GM12878 (cell line): ENCODE data around the gene NSMCE4A. TPM values are rescaled to one million over a fixed set of nuclear protein-coding genes. Genes with fewer than 3 reads are reported as not detected.

Source experiments
- ATAC-seq: fragments of 200-7000 bp; cut with Tn5 transposase; 3 replicates; pipeline ENCODE4 v1.9.1; 2020; ENCODE audit warnings: mild to moderate bottlenecking, moderate library complexity
- BruUV-seq: library from RNA; stranded (reverse); fragments of 400-500 nt; replicated peaks from 2 replicates; lab custom pipeline; 2021; lab: Mats Ljungman, UMichigan
- CTCF ChIA-PET: fragments of 300-600 bp; sonication (Branson Sonifier 250); formaldehyde crosslinking; extraction: SDS; loops from one replicate; lab custom pipeline; 2021; ENCODE audit warnings: inconsistent platforms; lab: Yijun Ruan, JAX
- POLR2A ChIA-PET: fragments of 350-600 bp; formaldehyde crosslinking; extraction: SDS; loops from one replicate; lab custom pipeline; 2021; ENCODE audit warnings: inconsistent platforms; lab: Charles Lee
- RAD21 ChIA-PET: fragments of 300-600 bp; sonication (Branson Sonifier 250); formaldehyde crosslinking; loops from one replicate; lab custom pipeline; 2023; ENCODE audit warnings: antibody characterized with exemption; ENCODE audit not compliant: unreplicated experiment; lab: Charles Lee
- SMC1A ChIA-PET: fragments of 300-600 bp; sonication (Branson Sonifier 250); formaldehyde crosslinking; loops from one replicate; lab custom pipeline; 2023; ENCODE audit not compliant: unreplicated experiment, uncharacterized antibody; lab: Charles Lee
- DNase-seq: peaks from one replicate; pipeline ENCODE4 v3.0.0-alpha.2; 2011; ENCODE audit warnings: low read depth, low spot score
- FAIRE-seq: peaks from 3 replicates; lab custom pipeline; 2011; peaks lifted over from hg19 to GRCh38; lab: Jason Lieb, UNC
- H2AFZ ChIP-seq: 2 replicates; pipeline ENCODE4 v1.6.0; 2011; ENCODE audit warnings: low read depth, low read length, control low read depth; ENCODE audit not compliant: control insufficient read depth
- H3K27ac ChIP-seq: 2 replicates; pipeline ENCODE4 v1.5.1; 2011; ENCODE audit warnings: control low read depth; ENCODE audit not compliant: control insufficient read depth, insufficient read depth
- H3K27me3 ChIP-seq, 2 experiments: replicated peaks in 1 of 2; 2 replicates each; pipeline versions ENCODE4 v1.6.0 to v1.6.1; 2011; ENCODE audit warnings: low read length in 1 of 2; ENCODE audit not compliant: control insufficient read depth in 2 of 2, insufficient read depth in 2 of 2
- H3K36me3 ChIP-seq, 2 experiments: 2 replicates each; pipeline ENCODE4 v1.5.1; 2011; ENCODE audit warnings: low read length in 1 of 2; ENCODE audit not compliant: control insufficient read depth in 2 of 2, insufficient read depth in 2 of 2
- H3K4me1 ChIP-seq: 2 replicates; pipeline ENCODE4 v1.6.1; 2011; ENCODE audit warnings: mild to moderate bottlenecking, low read length, moderate library complexity, mixed read lengths; ENCODE audit not compliant: control insufficient read depth, insufficient read depth
- H3K4me2 ChIP-seq: 2 replicates; pipeline ENCODE4 v1.6.0; 2011; ENCODE audit warnings: control low read depth; ENCODE audit not compliant: control insufficient read depth, insufficient read depth
- H3K4me3 ChIP-seq: fragments of 200-600 bp; sonication (generic); 2 replicates; pipeline ENCODE4 v1.5.1; 2016
- H3K79me2 ChIP-seq: 2 replicates; pipeline ENCODE4 v1.6.0; 2011; ENCODE audit warnings: low read length; ENCODE audit not compliant: control insufficient read depth, insufficient read depth
- H3K9ac ChIP-seq: 2 replicates; pipeline ENCODE4 v1.8.0; 2011; ENCODE audit warnings: low read length, control low read depth, mixed read lengths; ENCODE audit not compliant: control insufficient read depth, insufficient read depth
- H3K9me3 ChIP-seq: replicated peaks from 3 replicates; pipeline ENCODE4 v1.5.1; 2011; ENCODE audit warnings: mild to moderate bottlenecking, low read length; ENCODE audit not compliant: control insufficient read depth, insufficient read depth
- H4K20me1 ChIP-seq: 2 replicates; pipeline ENCODE4 v1.6.0; 2011; ENCODE audit not compliant: control insufficient read depth, insufficient read depth
- IRF3 ChIP-seq: fragments of 450-650 bp; IDR thresholded peaks from 2 replicates; pipeline ENCODE4 v1.6.1; 2014; ENCODE audit warnings: mild to moderate bottlenecking
- LARP7 ChIP-seq: fragments of 450-650 bp; IDR thresholded peaks from 2 replicates; pipeline ENCODE4 v1.6.1; 2017; ENCODE audit warnings: mild to moderate bottlenecking
- MTA2 ChIP-seq: fragments of 450-650 bp; IDR thresholded peaks from 2 replicates; pipeline ENCODE4 v1.6.1; 2016; ENCODE audit warnings: low read depth, mild to moderate bottlenecking, moderate library complexity
- NBN ChIP-seq: fragments of 450-650 bp; IDR thresholded peaks from 2 replicates; pipeline ENCODE4 v1.6.1; 2016
- NKRF ChIP-seq: fragments of 450-650 bp; conservative IDR thresholded peaks from 2 replicates; pipeline ENCODE4 v1.6.1; 2017; ENCODE audit warnings: mild to moderate bottlenecking, moderate library complexity
- PAX5 ChIP-seq: IDR thresholded peaks from 2 replicates; pipeline ENCODE4 v1.6.1; 2011; ENCODE audit warnings: low read depth, low read length, borderline replicate concordance
- REST ChIP-seq: IDR thresholded peaks from 2 replicates; pipeline ENCODE4 v1.6.1; 2012; ENCODE audit warnings: mild to moderate bottlenecking, low read depth, low read length
- RFX5 ChIP-seq: IDR thresholded peaks from 2 replicates; pipeline ENCODE4 v1.6.1; 2011; ENCODE audit warnings: low read depth, low read length, improper control_type of control experiment
- WGBS: methylation state at CpG from one replicate; pipeline ENCODE4 v1.1.6; 2016; ENCODE audit warnings: low lambda C conversion rate; ENCODE audit not compliant: insufficient replicate concordance, insufficient coverage; ENCODE audit errors: missing lambda C conversion rate; 5-methylcytosine and 5-hydroxymethylcytosine counted together
- in situ Hi-C: fragments of 300-500 bp; cut with MboI; formaldehyde crosslinking; loops from 9 replicates; pipeline ENCODE4 v1.14.3; 2018; ENCODE audit warnings: mixed read lengths
- intact Hi-C: fragments of 100-400 bp; cut with micrococcal nuclease; formaldehyde crosslinking; loops from one replicate; pipeline ENCODE4 v1.14.2; 2022; ENCODE audit not compliant: unreplicated experiment
- polyA plus RNA-seq, 11 experiments: library from polyadenylated mRNA; depleted of rRNA in 4 of 11; unstranded in 6 of 11; stranded (reverse) in 5 of 11; fragments of >200 nt; fragmentation: Nextera tagmentation in 4 of 11; fragmentation: Illumina TruSeq in 1 of 11; extraction: Ambion mirVana in 4 of 11; extraction: Trizol in 1 of 11; gene quantifications; 1 replicate in 1 of 11; 2 replicates in 10 of 11; pipeline versions ENCODE4 v1.2.1 to v1.2.3, GENCODE V29; 2011 to 2016; ENCODE audit warnings: inconsistent platforms in 2 of 11, missing spikeins in 2 of 11, low read depth in 1 of 11
- total RNA-seq, 4 experiments: library from RNA; depleted of rRNA in 3 of 4; stranded (reverse); fragments of >200 nt in 3 of 4; fragmentation: Illumina TruSeq in 1 of 4; extraction: Trizol in 1 of 4; gene quantifications; 2 replicates each; pipeline versions ENCODE4 v1.2.1 to v1.2.3, GENCODE V29; 2013 to 2021
- TF ChIP-seq, protein P1 (sequence below): IDR thresholded peaks from 2 replicates; pipeline ENCODE4 v1.6.1; 2012; ENCODE audit warnings: improper control_type of control experiment, low read depth, low read length; ENCODE audit not compliant: insufficient replicate concordance
- TF ChIP-seq, protein P2 (sequence below): IDR thresholded peaks from 2 replicates; pipeline ENCODE4 v1.6.1; 2012; ENCODE audit warnings: low read length, inconsistent platforms

The NSMCE4A gene
- total and polyA plus RNA-seq, 10 of the 15 experiments (the other 5 are each of a cell fraction or from before 2014, with no cell fraction given), result 14.2 to 105 (median 76.1) TPM

DNA sequence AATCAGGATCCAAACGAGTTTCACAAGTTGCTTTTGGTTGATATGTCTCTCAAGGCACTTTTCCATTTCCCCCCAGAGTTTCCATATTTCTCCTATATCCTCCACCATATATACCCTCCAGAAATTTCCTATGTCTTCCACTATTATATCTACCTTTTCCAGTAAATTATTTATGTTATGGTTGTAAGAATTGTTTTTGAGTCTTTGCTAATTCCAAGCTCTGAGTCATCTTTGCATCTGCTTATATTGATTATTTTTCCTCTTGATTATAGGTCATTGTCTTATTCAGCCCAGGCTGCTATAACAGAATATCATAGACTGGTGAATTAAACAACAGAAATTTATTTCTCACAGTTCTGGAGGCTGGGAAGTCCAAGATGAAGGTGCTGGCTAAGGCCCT is 26.7 kb upstream of the NSMCE4A start:
- H3K9ac ChIP-seq, result no peak overlapping the region
- no peaks in the 10 kb centered on the region for H4K20me1 ChIP-seq
- BruUV-seq, result no TSS peak
- no peak overlapping the region for H3K4me3 ChIP-seq
- H2AFZ ChIP-seq, result no peak overlapping the region
- H3K27me3 ChIP-seq, result no peaks in the 10 kb centered on the region
- no peaks in the 10 kb centered on the region for H3K4me1 ChIP-seq
- no peak for ATAC-seq
- no peak overlapping the region for H3K27ac ChIP-seq
- no peaks in the 10 kb centered on the region; the same call in 2 of the 3 replicates for H3K9me3 ChIP-seq
- FAIRE-seq, result no peak
- DNase-seq, result no peak
- SMC1A ChIA-PET, result no interaction called here
- POLR2A ChIA-PET, result no interaction called here
- CTCF ChIA-PET, result no interaction called here
- no peaks in the 10 kb centered on the region for H3K79me2 ChIP-seq
- RAD21 ChIA-PET, result no interaction called here
- no peaks in the 10 kb centered on the region for H3K36me3 ChIP-seq
- no peak overlapping the region for H3K4me2 ChIP-seq
- 0% methylated on average over 1 of the region's 1 CpG for WGBS
- intact Hi-C loops (no loop called here), in situ Hi-C loops (no loop called here)
- TF ChIP-seq RFX5, result no peak
- no peak for TF ChIP-seq MTA2
- no peak for TF ChIP-seq NKRF
- TF ChIP-seq, protein P1, sequence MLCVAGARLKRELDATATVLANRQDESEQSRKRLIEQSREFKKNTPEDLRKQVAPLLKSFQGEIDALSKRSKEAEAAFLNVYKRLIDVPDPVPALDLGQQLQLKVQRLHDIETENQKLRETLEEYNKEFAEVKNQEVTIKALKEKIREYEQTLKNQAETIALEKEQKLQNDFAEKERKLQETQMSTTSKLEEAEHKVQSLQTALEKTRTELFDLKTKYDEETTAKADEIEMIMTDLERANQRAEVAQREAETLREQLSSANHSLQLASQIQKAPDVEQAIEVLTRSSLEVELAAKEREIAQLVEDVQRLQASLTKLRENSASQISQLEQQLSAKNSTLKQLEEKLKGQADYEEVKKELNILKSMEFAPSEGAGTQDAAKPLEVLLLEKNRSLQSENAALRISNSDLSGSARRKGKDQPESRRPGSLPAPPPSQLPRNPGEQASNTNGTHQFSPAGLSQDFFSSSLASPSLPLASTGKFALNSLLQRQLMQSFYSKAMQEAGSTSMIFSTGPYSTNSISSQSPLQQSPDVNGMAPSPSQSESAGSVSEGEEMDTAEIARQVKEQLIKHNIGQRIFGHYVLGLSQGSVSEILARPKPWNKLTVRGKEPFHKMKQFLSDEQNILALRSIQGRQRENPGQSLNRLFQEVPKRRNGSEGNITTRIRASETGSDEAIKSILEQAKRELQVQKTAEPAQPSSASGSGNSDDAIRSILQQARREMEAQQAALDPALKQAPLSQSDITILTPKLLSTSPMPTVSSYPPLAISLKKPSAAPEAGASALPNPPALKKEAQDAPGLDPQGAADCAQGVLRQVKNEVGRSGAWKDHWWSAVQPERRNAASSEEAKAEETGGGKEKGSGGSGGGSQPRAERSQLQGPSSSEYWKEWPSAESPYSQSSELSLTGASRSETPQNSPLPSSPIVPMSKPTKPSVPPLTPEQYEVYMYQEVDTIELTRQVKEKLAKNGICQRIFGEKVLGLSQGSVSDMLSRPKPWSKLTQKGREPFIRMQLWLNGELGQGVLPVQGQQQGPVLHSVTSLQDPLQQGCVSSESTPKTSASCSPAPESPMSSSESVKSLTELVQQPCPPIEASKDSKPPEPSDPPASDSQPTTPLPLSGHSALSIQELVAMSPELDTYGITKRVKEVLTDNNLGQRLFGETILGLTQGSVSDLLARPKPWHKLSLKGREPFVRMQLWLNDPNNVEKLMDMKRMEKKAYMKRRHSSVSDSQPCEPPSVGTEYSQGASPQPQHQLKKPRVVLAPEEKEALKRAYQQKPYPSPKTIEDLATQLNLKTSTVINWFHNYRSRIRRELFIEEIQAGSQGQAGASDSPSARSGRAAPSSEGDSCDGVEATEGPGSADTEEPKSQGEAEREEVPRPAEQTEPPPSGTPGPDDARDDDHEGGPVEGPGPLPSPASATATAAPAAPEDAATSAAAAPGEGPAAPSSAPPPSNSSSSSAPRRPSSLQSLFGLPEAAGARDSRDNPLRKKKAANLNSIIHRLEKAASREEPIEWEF, result no peak
- TF ChIP-seq IRF3, result no peak
- TF ChIP-seq LARP7, result no peak
- no peak for TF ChIP-seq REST
- TF ChIP-seq, protein P2, sequence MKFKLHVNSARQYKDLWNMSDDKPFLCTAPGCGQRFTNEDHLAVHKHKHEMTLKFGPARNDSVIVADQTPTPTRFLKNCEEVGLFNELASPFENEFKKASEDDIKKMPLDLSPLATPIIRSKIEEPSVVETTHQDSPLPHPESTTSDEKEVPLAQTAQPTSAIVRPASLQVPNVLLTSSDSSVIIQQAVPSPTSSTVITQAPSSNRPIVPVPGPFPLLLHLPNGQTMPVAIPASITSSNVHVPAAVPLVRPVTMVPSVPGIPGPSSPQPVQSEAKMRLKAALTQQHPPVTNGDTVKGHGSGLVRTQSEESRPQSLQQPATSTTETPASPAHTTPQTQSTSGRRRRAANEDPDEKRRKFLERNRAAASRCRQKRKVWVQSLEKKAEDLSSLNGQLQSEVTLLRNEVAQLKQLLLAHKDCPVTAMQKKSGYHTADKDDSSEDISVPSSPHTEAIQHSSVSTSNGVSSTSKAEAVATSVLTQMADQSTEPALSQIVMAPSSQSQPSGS, result no peak
- TF ChIP-seq PAX5, result no peak
- TF ChIP-seq NBN, result no peak
